ENCODE data around the gene SORCS3. TPM values are rescaled to one million over a fixed set of nuclear protein-coding genes. Genes with fewer than 3 reads are reported as not detected.

SORCS3 gene
- total and polyA plus RNA-seq, 9 of the 15 experiments (the other 6 are each of a cell fraction or from before 2014, with no cell fraction given), result not detected

DNA sequence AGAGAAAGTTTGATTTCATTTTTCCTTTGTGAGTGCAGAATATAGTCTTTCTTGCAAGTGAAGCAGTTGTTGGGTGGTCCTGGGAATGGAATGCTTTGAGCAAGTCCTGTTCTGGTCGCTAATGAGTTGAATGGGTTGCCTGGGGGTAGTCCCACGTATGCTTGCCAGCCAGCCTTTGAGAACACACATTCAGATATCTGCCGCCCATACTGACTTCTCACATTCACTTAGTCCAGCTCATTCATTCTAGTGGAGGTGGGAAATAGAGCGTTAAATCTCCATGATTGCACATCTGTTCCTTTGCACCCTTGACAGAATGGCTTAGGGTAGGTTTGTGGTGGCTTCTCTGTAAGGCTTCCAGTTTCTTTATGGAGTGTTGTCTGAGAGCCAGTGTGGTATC, 256.6 kb downstream of the SORCS3 start:
- ATAC-seq (no peak), DNase-seq (ENCODE audit: extremely low read depth in 1 of 4, low spot score in 3 of 4) (no peak), FAIRE-seq (no peak)
- no peak overlapping the region for H3K4me3 ChIP-seq
- H3K27ac ChIP-seq (ENCODE audit: extremely low read depth, low read depth, low read length), result no peak overlapping the region
- H3K4me2 ChIP-seq (ENCODE audit: insufficient read depth, low read length), result no peak overlapping the region
- no peaks in the 10 kb centered on the region for H3K9me3 ChIP-seq (replicated peaks; ENCODE audit: control insufficient read depth, insufficient read depth, low read depth, low read length)
- in situ Hi-C loops (cut with MboI) (no loop called here), intact Hi-C loops (cut with micrococcal nuclease) (no loop called here)
- ChIA-PET CTCF (ENCODE audit: low intra/inter-chr PET ratio) (no interaction called here), POLR2A (no interaction called here)
- H3K27me3 ChIP-seq (ENCODE audit: control insufficient read depth in 2 of 2, insufficient read depth in 2 of 2, low read length in 2 of 2), result no peaks in the 10 kb centered on the region
- no peaks in the 10 kb centered on the region for H3K4me1 ChIP-seq (replicated peaks in 1 of 2; ENCODE audit: control insufficient read depth in 2 of 2, insufficient read depth in 2 of 2, low read length in 2 of 2)
- H2AFZ ChIP-seq (ENCODE audit: low read depth, low read length), result no peak overlapping the region
- BruUV-seq (replicated peaks), result no TSS peak
- no peaks in the 10 kb centered on the region for H3K79me2 ChIP-seq (ENCODE audit: control insufficient read depth, insufficient read depth, low read length)
- 0% methylated on average over 4 of the region's 4 CpGs for WGBS (ENCODE audit: insufficient coverage, low coverage, missing lambda C conversion rate)
- no peaks in the 10 kb centered on the region for H4K20me1 ChIP-seq (replicated peaks; ENCODE audit: control insufficient read depth, insufficient read depth, low read length)
- H3K9me1 ChIP-seq (ENCODE audit: control insufficient read depth, insufficient read depth, low read length), result no peaks in the 10 kb centered on the region
- H3K36me3 ChIP-seq (ENCODE audit: control insufficient read depth, insufficient read depth, low read length), result no peaks in the 10 kb centered on the region
- H3K9ac ChIP-seq (ENCODE audit: insufficient read depth in 1 of 2, low read depth in 2 of 2, low read length in 2 of 2), result no peak overlapping the region
- no peak for TF ChIP-seq FIP1L1 (IDR thresholded peaks at IDR 0.05; ENCODE audit: low read depth, low read length, poor library complexity, severe bottlenecking)
- TF ChIP-seq, protein P1, sequence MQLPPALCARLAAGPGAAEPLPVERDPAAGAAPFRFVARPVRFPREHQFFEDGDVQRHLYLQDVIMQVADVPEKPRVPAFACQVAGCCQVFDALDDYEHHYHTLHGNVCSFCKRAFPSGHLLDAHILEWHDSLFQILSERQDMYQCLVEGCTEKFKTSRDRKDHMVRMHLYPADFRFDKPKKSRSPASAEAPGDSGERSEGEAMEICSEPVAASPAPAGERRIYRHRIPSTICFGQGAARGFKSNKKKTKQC (CRISPR knock-in tag; IDR thresholded peaks at IDR 0.05), result no peak
- no peak for TF ChIP-seq POLR2A (conservative IDR thresholded peaks at IDR 0.05)
- TF ChIP-seq, protein P2, sequence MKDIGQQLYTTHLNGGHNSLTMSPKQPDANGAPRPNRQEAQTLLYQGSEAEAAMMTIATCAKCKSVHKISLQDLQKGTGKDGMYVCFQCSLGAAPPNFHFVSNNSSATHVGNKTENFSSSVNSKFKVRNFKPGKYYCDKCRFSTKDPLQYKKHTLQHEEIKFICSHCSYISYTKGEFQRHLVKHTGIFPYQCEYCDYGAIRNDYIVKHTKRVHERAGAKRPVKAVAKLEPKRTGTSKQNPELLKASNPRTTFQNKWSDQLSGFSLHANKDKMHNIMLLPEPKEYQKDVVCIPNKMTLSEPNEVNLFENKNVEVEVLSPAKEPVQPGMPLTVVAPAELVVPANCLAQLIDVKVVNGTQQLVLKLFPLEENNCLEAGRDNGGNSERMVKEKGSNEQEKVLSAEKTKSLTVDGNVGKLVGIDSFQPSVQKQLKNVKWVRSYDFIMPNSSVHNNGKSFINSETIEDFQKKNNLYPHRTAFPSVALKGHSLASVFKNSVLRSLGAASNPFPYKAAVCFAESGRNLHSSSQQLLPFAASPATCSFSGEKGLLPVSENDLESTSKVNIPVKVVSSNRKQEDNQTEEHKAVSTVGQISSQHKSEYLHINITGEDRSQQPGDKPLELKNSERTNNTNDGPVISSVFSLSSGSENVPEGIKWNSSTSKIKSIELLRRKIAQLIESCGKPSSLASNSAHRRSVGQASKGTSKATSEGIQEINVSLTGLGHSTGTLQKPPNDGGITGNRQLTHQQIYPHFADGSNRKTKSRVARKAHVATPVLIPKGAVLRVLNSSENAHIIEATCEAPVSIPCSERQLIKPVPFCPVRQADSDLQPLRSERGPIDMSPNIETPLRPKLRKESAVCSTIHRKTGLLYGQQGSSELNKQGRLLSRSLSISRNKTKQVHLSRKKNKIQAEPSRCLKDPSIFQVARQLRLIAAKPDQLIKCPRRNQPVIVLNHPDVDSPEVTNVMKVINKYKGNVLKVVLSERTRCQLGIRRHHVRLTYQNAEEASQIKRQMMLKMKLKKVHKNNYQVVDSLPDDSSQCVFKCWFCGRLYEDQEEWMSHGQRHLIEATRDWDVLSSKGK (CRISPR knock-in tag; IDR thresholded peaks at IDR 0.05), result no peak
- TF ChIP-seq SREBF1 (IDR thresholded peaks at IDR 0.05; ENCODE audit: borderline replicate concordance, low read depth, low read length), result no peak
- no peak for TF ChIP-seq POLR3G (IDR thresholded peaks at IDR 0.05; ENCODE audit: extremely low read depth, insufficient read length, insufficient replicate concordance)
- no peak for TF ChIP-seq STAG1 (CRISPR knock-in tag; IDR thresholded peaks at IDR 0.05; ENCODE audit: borderline replicate concordance)
- TF ChIP-seq, protein P3, sequence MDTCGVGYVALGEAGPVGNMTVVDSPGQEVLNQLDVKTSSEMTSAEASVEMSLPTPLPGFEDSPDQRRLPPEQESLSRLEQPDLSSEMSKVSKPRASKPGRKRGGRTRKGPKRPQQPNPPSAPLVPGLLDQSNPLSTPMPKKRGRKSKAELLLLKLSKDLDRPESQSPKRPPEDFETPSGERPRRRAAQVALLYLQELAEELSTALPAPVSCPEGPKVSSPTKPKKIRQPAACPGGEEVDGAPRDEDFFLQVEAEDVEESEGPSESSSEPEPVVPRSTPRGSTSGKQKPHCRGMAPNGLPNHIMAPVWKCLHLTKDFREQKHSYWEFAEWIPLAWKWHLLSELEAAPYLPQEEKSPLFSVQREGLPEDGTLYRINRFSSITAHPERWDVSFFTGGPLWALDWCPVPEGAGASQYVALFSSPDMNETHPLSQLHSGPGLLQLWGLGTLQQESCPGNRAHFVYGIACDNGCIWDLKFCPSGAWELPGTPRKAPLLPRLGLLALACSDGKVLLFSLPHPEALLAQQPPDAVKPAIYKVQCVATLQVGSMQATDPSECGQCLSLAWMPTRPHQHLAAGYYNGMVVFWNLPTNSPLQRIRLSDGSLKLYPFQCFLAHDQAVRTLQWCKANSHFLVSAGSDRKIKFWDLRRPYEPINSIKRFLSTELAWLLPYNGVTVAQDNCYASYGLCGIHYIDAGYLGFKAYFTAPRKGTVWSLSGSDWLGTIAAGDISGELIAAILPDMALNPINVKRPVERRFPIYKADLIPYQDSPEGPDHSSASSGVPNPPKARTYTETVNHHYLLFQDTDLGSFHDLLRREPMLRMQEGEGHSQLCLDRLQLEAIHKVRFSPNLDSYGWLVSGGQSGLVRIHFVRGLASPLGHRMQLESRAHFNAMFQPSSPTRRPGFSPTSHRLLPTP (IDR thresholded peaks at IDR 0.05; ENCODE audit: borderline replicate concordance, extremely low read depth, insufficient read length), result no peak
- TF ChIP-seq ZKSCAN3 (CRISPR knock-in tag; IDR thresholded peaks at IDR 0.05), result no peak
- no peak for TF ChIP-seq ZNF133 (CRISPR knock-in tag; IDR thresholded peaks at IDR 0.05)
- no peak for TF ChIP-seq ZNF274 (IDR thresholded peaks at IDR 0.05; ENCODE audit: borderline replicate concordance, low read depth, low read length)
- TF ChIP-seq, protein P4, sequence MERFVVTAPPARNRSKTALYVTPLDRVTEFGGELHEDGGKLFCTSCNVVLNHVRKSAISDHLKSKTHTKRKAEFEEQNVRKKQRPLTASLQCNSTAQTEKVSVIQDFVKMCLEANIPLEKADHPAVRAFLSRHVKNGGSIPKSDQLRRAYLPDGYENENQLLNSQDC (CRISPR knock-in tag; IDR thresholded peaks at IDR 0.05), result no peak
- no peak for TF ChIP-seq FOXA3 (CRISPR knock-in tag; conservative IDR thresholded peaks at IDR 0.05 in 1 of 2, IDR thresholded peaks at IDR 0.05 in 1 of 2)
- TF ChIP-seq RBM34 (IDR thresholded peaks at IDR 0.05; ENCODE audit: borderline replicate concordance, insufficient read depth, low read length), result no peak
- no peak for TF ChIP-seq POU5F1 (IDR thresholded peaks at IDR 0.05; ENCODE audit: borderline replicate concordance, low read depth, low read length, partially characterized antibody)
- no peak for TF ChIP-seq MEIS2 (IDR thresholded peaks at IDR 0.05; ENCODE audit: partially characterized antibody)
- no peak for TF ChIP-seq PHF8 (IDR thresholded peaks at IDR 0.05; ENCODE audit: borderline replicate concordance, low read length)

Data from K562 (cell line).